ENCODE data around the gene DEAF1. TPM values are rescaled to one million over a fixed set of nuclear protein-coding genes. Genes with fewer than 3 reads are reported as not detected.
A peak's percentile ranks its signal among the peaks of the same experiment; 100 is the strongest.

The DEAF1 gene
- total and polyA plus RNA-seq, 2 experiments from 2014 or later = 35.0 to 38.5 TPM

- Histone ChIP-seq H3K9ac (no peak overlapping the region), H3K4me3 (no peak overlapping the region), H2AFZ (no peak overlapping the region), H3K4me2 (ENCODE audit: unreplicated experiment) (peak overlapping the region; percentile 16), H3K9me2 (ENCODE audit: insufficient read depth) (no peaks in the 10 kb centered on the region), H3F3A (ENCODE audit: insufficient read depth) (peaks cover 10% of the 10 kb centered on the region), H3K9me3 (ENCODE audit: low read depth) (no peaks in the 10 kb centered on the region), H3K36me3 (ENCODE audit: low read depth) (no peaks in the 10 kb centered on the region), H4K20me1 (ENCODE audit: insufficient read depth) (no peaks in the 10 kb centered on the region), H3K4me1 (ENCODE audit: insufficient read depth) (peaks cover 5% of the 10 kb centered on the region), H3K27ac (no peak overlapping the region), H3K79me2 (ENCODE audit: insufficient read depth) (no peaks in the 10 kb centered on the region), H3K27me3 (replicated peaks; ENCODE audit: insufficient read depth) (no peaks in the 10 kb centered on the region)
- DNase-seq = no peak
- WGBS, 2 experiments (ENCODE audit: low coverage in 1 of 2, low lambda C conversion rate in 2 of 2, missing lambda C conversion rate in 2 of 2) = 91% methylated on average over 16 to 31 of the region's 31 CpGs
- in situ Hi-C loops (cut with MboI) = no loop called here
- no peak for TF ChIP-seq EZH2phosphoT487 (IDR thresholded peaks at IDR 0.05; ENCODE audit: insufficient read depth, low read depth)
- no peak for TF ChIP-seq EZH2 (IDR thresholded peaks at IDR 0.05; ENCODE audit: insufficient read depth, poor library complexity, severe bottlenecking)
These were observed 67.0 kb downstream of the DEAF1 start for GRCh38 chr11:628056-628455.

- no peak for DNase-seq
- no peak overlapping the region for H3K4me2 ChIP-seq (ENCODE audit: unreplicated experiment)
- no peaks in the 10 kb centered on the region for H3K79me2 ChIP-seq (ENCODE audit: insufficient read depth)
- no peaks in the 10 kb centered on the region for H4K20me1 ChIP-seq (ENCODE audit: insufficient read depth)
- H3K4me1 ChIP-seq (ENCODE audit: insufficient read depth) = peaks cover 5% of the 10 kb centered on the region
- no peak overlapping the region for H3K9ac ChIP-seq
- no peaks in the 10 kb centered on the region for H3K9me3 ChIP-seq (ENCODE audit: low read depth)
- H3K27me3 ChIP-seq (replicated peaks; ENCODE audit: insufficient read depth) = no peaks in the 10 kb centered on the region
- no peak overlapping the region for H2AFZ ChIP-seq
- H3K36me3 ChIP-seq (ENCODE audit: low read depth) = no peaks in the 10 kb centered on the region
- WGBS, 2 experiments (ENCODE audit: low coverage in 1 of 2, low lambda C conversion rate in 2 of 2, missing lambda C conversion rate in 2 of 2) = 21 to 100% methylated on average over 2 to 22 of the region's 28 CpGs
- TF ChIP-seq EZH2phosphoT487 (IDR thresholded peaks at IDR 0.05; ENCODE audit: insufficient read depth, low read depth) = no peak
- TF ChIP-seq EZH2 (IDR thresholded peaks at IDR 0.05; ENCODE audit: insufficient read depth, poor library complexity, severe bottlenecking) = no peak
- no peak overlapping the region for H3K27ac ChIP-seq
- H3F3A ChIP-seq (ENCODE audit: insufficient read depth) = peaks cover 10% of the 10 kb centered on the region
- H3K9me2 ChIP-seq (ENCODE audit: insufficient read depth) = no peaks in the 10 kb centered on the region
- in situ Hi-C loops (cut with MboI) = no loop called here
- H3K4me3 ChIP-seq = no peak overlapping the region
These were observed 67.8 kb downstream of the DEAF1 start for GRCh38 chr11:627308-627576.

- no peaks in the 10 kb centered on the region for H3K36me3 ChIP-seq (ENCODE audit: low read depth)
- TF ChIP-seq EZH2phosphoT487 (IDR thresholded peaks at IDR 0.05; ENCODE audit: insufficient read depth, low read depth) = no peak
- H3K79me2 ChIP-seq (ENCODE audit: insufficient read depth) = no peaks in the 10 kb centered on the region
- no peaks in the 10 kb centered on the region for H3K9me2 ChIP-seq (ENCODE audit: insufficient read depth)
- peaks cover 5% of the 10 kb centered on the region for H3K4me1 ChIP-seq (ENCODE audit: insufficient read depth)
- in situ Hi-C loops (cut with MboI) = no loop called here
- H3K9ac ChIP-seq = no peak within 1 kb of the TSS
- H3K27ac ChIP-seq = no peak within 1 kb of the TSS
- no peak within 1 kb of the TSS for H3K4me3 ChIP-seq
- 17 to 25% methylated on average over 21 to 53 of the region's 72 CpGs for WGBS, 2 experiments (ENCODE audit: low coverage in 1 of 2, low lambda C conversion rate in 2 of 2, missing lambda C conversion rate in 2 of 2)
- H2AFZ ChIP-seq = no peak within 1 kb of the TSS
- no peak within 1 kb of the TSS for H3K4me2 ChIP-seq (ENCODE audit: unreplicated experiment)
- DNase-seq = no peak
- H3F3A ChIP-seq (ENCODE audit: insufficient read depth) = peaks cover 10% of the 10 kb centered on the region
- no peaks in the 10 kb centered on the region for H4K20me1 ChIP-seq (ENCODE audit: insufficient read depth)
- H3K9me3 ChIP-seq (ENCODE audit: low read depth) = no peaks in the 10 kb centered on the region
- H3K27me3 ChIP-seq (replicated peaks; ENCODE audit: insufficient read depth) = no peaks in the 10 kb centered on the region
These were observed 68.3 kb downstream of the DEAF1 start, which contains the start of gene SCT for GRCh38 chr11:626475-627307. Gene SCT, minus strand, starts transcription at chr11:627181. Its CDS starts 38 bp downstream, at chr11:627143.

- TF ChIP-seq EZH2 (IDR thresholded peaks at IDR 0.05; ENCODE audit: insufficient read depth, poor library complexity, severe bottlenecking) = no peak
- no peak for TF ChIP-seq EZH2phosphoT487 (IDR thresholded peaks at IDR 0.05; ENCODE audit: insufficient read depth, low read depth)
- 51 to 57% methylated on average over 14 to 22 of the region's 22 CpGs for WGBS, 2 experiments (ENCODE audit: low coverage in 1 of 2, low lambda C conversion rate in 2 of 2, missing lambda C conversion rate in 2 of 2)
- no peak for DNase-seq
- no peak overlapping the region for H3K4me2 ChIP-seq (ENCODE audit: unreplicated experiment)
- H3K36me3 ChIP-seq (ENCODE audit: low read depth) = no peaks in the 10 kb centered on the region
- H3K9me2 ChIP-seq (ENCODE audit: insufficient read depth) = no peaks in the 10 kb centered on the region
- H4K20me1 ChIP-seq (ENCODE audit: insufficient read depth) = no peaks in the 10 kb centered on the region
- in situ Hi-C loops (cut with MboI) = no loop called here
- no peak overlapping the region for H3K4me3 ChIP-seq
- H3F3A ChIP-seq (ENCODE audit: insufficient read depth) = peaks cover 10% of the 10 kb centered on the region
- no peak overlapping the region for H2AFZ ChIP-seq
- no peaks in the 10 kb centered on the region for H3K27me3 ChIP-seq (replicated peaks; ENCODE audit: insufficient read depth)
- H3K27ac ChIP-seq = no peak overlapping the region
- peaks cover 5% of the 10 kb centered on the region for H3K4me1 ChIP-seq (ENCODE audit: insufficient read depth)
- no peaks in the 10 kb centered on the region for H3K79me2 ChIP-seq (ENCODE audit: insufficient read depth)
- H3K9ac ChIP-seq = no peak overlapping the region
- no peaks in the 10 kb centered on the region for H3K9me3 ChIP-seq (ENCODE audit: low read depth)
These were observed 69.3 kb downstream of the DEAF1 start for GRCh38 chr11:625636-626268.

Measured in GM23248 (cell line).